HepG2 (cell line): Measurements from ENCODE around the gene FLOT2. TPM values are rescaled to one million over a fixed set of nuclear protein-coding genes. Genes with fewer than 3 reads are reported as not detected.
A peak's percentile ranks its signal among the peaks of the same experiment; 100 is the strongest.

Experiments used
- ATAC-seq: fragments of 200-7000 bp; cut with Tn5 transposase; 3 replicates; pipeline ENCODE4 v1.9.1; 2020; ENCODE audit warnings: mild to moderate bottlenecking, moderate library complexity
- BruUV-seq: library from RNA; stranded (reverse); fragments of 400-500 nt; replicated peaks from 2 replicates; lab custom pipeline; 2021; lab: Mats Ljungman, UMichigan
- CTCF ChIA-PET: fragments of 300-600 bp; formaldehyde crosslinking; extraction: SDS; loops from one replicate; lab custom pipeline; 2021; ENCODE audit warnings: low total read pairs, inconsistent platforms, low intra/inter-chr PET ratio; lab: Yijun Ruan, JAX
- POLR2A ChIA-PET: fragments of 350-600 bp; sonication (Branson Sonifier 250); formaldehyde crosslinking; loops from one replicate; lab custom pipeline; 2020; ENCODE audit warnings: antibody characterized with exemption, inconsistent platforms; lab: Yijun Ruan, JAX
- DNase-seq: peaks from one replicate; pipeline ENCODE4 v3.0.0-alpha.2; 2015; ENCODE audit warnings: low spot score
- FAIRE-seq: peaks from 3 replicates; lab custom pipeline; 2011; peaks lifted over from hg19 to GRCh38; lab: Jason Lieb, UNC
- H2AFZ ChIP-seq: one replicate; pipeline ENCODE4 v1.6.1; 2011; ENCODE audit warnings: low read length, inconsistent platforms
- H3K27ac ChIP-seq: fragments of 300-600 bp; 3 replicates; pipeline ENCODE4 v1.8.0; 2011; ENCODE audit warnings: mixed run types, mild to moderate bottlenecking, mixed read lengths, low read length, inconsistent platforms; ENCODE audit not compliant: insufficient read depth; ENCODE audit errors: extremely low read length
- H3K27me3 ChIP-seq, 2 experiments: fragments of 200-600 bp in 1 of 2; 2 replicates in 1 of 2; 3 replicates in 1 of 2; pipeline versions ENCODE4 v1.6.0 to v1.8.0; 2011; ENCODE audit warnings: low read length in 2 of 2, mild to moderate bottlenecking in 2 of 2, moderate library complexity in 2 of 2, inconsistent platforms in 1 of 2; ENCODE audit not compliant: insufficient read depth in 2 of 2, control insufficient read depth in 1 of 2
- H3K36me3 ChIP-seq, 2 experiments: fragments of 200-600 bp in 1 of 2; replicated peaks in 1 of 2; 2 replicates in 1 of 2; 3 replicates in 1 of 2; pipeline versions ENCODE4 v1.5.1 to v1.8.0; 2011; ENCODE audit warnings: low read length in 2 of 2, inconsistent platforms in 1 of 2; ENCODE audit not compliant: insufficient read depth in 2 of 2, control insufficient read depth in 1 of 2
- H3K4me1 ChIP-seq: 2 replicates; pipeline ENCODE4 v1.5.1; 2012; ENCODE audit warnings: low read length, inconsistent platforms; ENCODE audit not compliant: insufficient read depth
- H3K4me2 ChIP-seq: 2 replicates; pipeline ENCODE4 v1.6.0; 2011; ENCODE audit warnings: low read depth, low read length, inconsistent platforms
- H3K4me3 ChIP-seq, 3 experiments: fragments of 200-600 bp in 1 of 3; sonication (generic), shearing (Covaris generic) in 1 of 3; replicated peaks in 1 of 3; 2 replicates each; pipeline ENCODE4 v1.5.1; 2011 to 2016; ENCODE audit warnings: low read length in 3 of 3, inconsistent platforms in 2 of 3, low read depth in 2 of 3, mild to moderate bottlenecking in 2 of 3, control low read depth in 1 of 3, mixed read lengths in 1 of 3; ENCODE audit not compliant: insufficient read depth in 1 of 3
- H3K79me2 ChIP-seq: one replicate; pipeline ENCODE4 v1.6.1; 2011; ENCODE audit warnings: low read length, inconsistent platforms; ENCODE audit not compliant: insufficient read depth
- H3K9ac ChIP-seq: 2 replicates; pipeline ENCODE4 v1.6.0; 2011; ENCODE audit warnings: mild to moderate bottlenecking, low read depth, low read length, inconsistent platforms; ENCODE audit not compliant: insufficient read depth
- H3K9me3 ChIP-seq: 2 replicates; pipeline ENCODE4 v1.5.1; 2012; ENCODE audit warnings: mild to moderate bottlenecking, low read length
- H4K20me1 ChIP-seq: 2 replicates; pipeline ENCODE4 v1.6.0; 2011; ENCODE audit warnings: inconsistent platforms, mild to moderate bottlenecking, low read length, moderate library complexity; ENCODE audit not compliant: insufficient read depth
- DNMT1 ChIP-seq: sonication (generic); formaldehyde crosslinking; IDR thresholded peaks from 2 replicates; pipeline ENCODE4 v1.5.1; 2020; ENCODE audit warnings: mild to moderate bottlenecking, missing genetic modification reagents
- EHMT2 ChIP-seq: fragments of 200-600 bp; sonication (generic); IDR thresholded peaks from 2 replicates; pipeline ENCODE4 v1.7.0; 2017; ENCODE audit warnings: antibody characterized with exemption, low read depth, low read length, borderline replicate concordance
- ZNF343 ChIP-seq: sonication (generic); formaldehyde crosslinking; IDR thresholded peaks from 2 replicates; pipeline ENCODE4 v1.4.0; 2020; ENCODE audit warnings: mild to moderate bottlenecking, missing genetic modification reagents
- ZNF7 ChIP-seq: IDR thresholded peaks from 2 replicates; pipeline ENCODE4 v1.6.1; 2016; ENCODE audit warnings: missing biosample characterization, missing genetic modification reagents
- ZNF773 ChIP-seq: sonication (generic); formaldehyde crosslinking; IDR thresholded peaks from 2 replicates; pipeline ENCODE4 v1.4.0; 2020; ENCODE audit warnings: missing genetic modification reagents, borderline replicate concordance
- WGBS: methylation state at CpG from one replicate; pipeline ENCODE4 v1.1.6; 2017; ENCODE audit warnings: low lambda C conversion rate; 5-methylcytosine and 5-hydroxymethylcytosine counted together
- in situ Hi-C: cut with HindIII; loops from 2 replicates; pipeline ENCODE4 v1.10.0; 2017; ENCODE audit warnings: low pct_unique_long_range_greater_than_20kb; ENCODE audit not compliant: extremely low pct_ligation_motif_present
- intact Hi-C: fragments of 100-400 bp; cut with micrococcal nuclease; formaldehyde crosslinking; loops from one replicate; pipeline ENCODE4 v1.10.0; 2022; ENCODE audit not compliant: unreplicated experiment
- polyA plus RNA-seq, 8 experiments: library from polyadenylated mRNA; depleted of rRNA in 3 of 8; stranded (reverse) in 7 of 8; unstranded in 1 of 8; fragments of >200 nt; fragmentation: Illumina TruSeq in 4 of 8; extraction: Trizol in 4 of 8; gene quantifications; 2 replicates each; pipeline versions ENCODE4 v1.2.1 to v1.2.3, GENCODE V29; 2011 to 2016; ENCODE audit warnings: low read depth in 4 of 8, missing spikeins in 1 of 8, mixed read lengths in 1 of 8; ENCODE audit not compliant: insufficient read depth in 1 of 8
- total RNA-seq, 5 experiments: library from RNA; depleted of rRNA; stranded (reverse); fragments of >200 nt; fragmentation: Illumina TruSeq; extraction: Trizol; gene quantifications; 2 replicates each; pipeline ENCODE4 v1.2.3, GENCODE V29; 2016; ENCODE audit warnings: low read depth in 1 of 5
- TF ChIP-seq, protein P1 (sequence below): sonication (generic); formaldehyde crosslinking; IDR thresholded peaks from 2 replicates; pipeline ENCODE4 v1.5.0; 2020; ENCODE audit warnings: missing genetic modification reagents
- TF ChIP-seq, protein P2 (sequence below): IDR thresholded peaks from 2 replicates; pipeline ENCODE4 v1.6.1; 2016; ENCODE audit warnings: low read depth
- TF ChIP-seq, protein P3 (sequence below): sonication (generic); formaldehyde crosslinking; conservative IDR thresholded peaks from 2 replicates; pipeline ENCODE4 v1.4.0; 2020; ENCODE audit warnings: missing genetic modification reagents
- TF ChIP-seq, protein P4 (sequence below): sonication (generic); formaldehyde crosslinking; IDR thresholded peaks from 2 replicates; pipeline ENCODE4 v1.4.0; 2020; ENCODE audit warnings: missing genetic modification reagents, mild to moderate bottlenecking, borderline replicate concordance
- TF ChIP-seq, protein P5 (sequence below): sonication (generic); formaldehyde crosslinking; IDR thresholded peaks from 2 replicates; pipeline ENCODE4 v1.4.0; 2020; ENCODE audit warnings: mild to moderate bottlenecking, missing genetic modification reagents

FLOT2 gene
- total and polyA plus RNA-seq, 2 of the 13 experiments (the other 11 are each of a cell fraction or from before 2014, with no cell fraction given) = 54.3 to 54.5 TPM

DNA sequence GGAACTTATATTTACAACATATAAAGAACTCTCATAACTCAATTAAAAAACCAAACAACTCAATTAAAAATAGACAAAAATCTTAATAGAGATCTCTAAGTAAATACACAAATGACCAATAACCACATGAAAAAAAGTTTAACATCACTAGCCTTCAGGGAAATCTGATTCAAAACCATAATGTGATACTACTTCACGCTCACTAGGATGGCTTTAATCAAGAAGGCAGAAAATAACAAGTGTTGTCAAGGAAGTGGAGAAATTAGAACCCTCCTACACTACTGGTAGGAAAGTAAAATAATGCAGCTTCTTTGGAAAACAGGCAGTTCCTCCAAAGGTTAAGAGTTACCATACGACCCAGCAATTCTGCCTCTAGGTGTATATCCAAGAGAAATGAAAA, 45.4 kb upstream of the FLOT2 start:
- intact Hi-C loops (no loop called here), in situ Hi-C loops (no loop called here)
- no peaks in the 10 kb centered on the region for H3K9me3 ChIP-seq
- FAIRE-seq (no peak), DNase-seq (no peak), ATAC-seq (no peak)
- H3K36me3 ChIP-seq = peaks cover 6 to 18% of the 10 kb centered on the region in 2 experiments; a peak in 4 of 5 replicates
- peaks cover 9% of the 10 kb centered on the region; the same call in 1 of the 2 replicates for H4K20me1 ChIP-seq
- H3K79me2 ChIP-seq = peaks cover 96% of the 10 kb centered on the region
- no peak overlapping the region for H3K9ac ChIP-seq
- no peak overlapping the region for H3K4me3 ChIP-seq
- POLR2A ChIA-PET = no interaction called here
- CTCF ChIA-PET = no interaction called here
- H3K4me2 ChIP-seq = no peak overlapping the region
- 99% methylated on average over 2 of the region's 2 CpGs for WGBS
- no peaks in the 10 kb centered on the region for H3K27me3 ChIP-seq
- no peak overlapping the region for H2AFZ ChIP-seq
- BruUV-seq = no TSS peak
- H3K4me1 ChIP-seq = peaks cover 59% of the 10 kb centered on the region
- peak; percentile 79 for TF ChIP-seq ZNF7
- no peak for TF ChIP-seq DNMT1
- H3K27ac ChIP-seq = no peak overlapping the region

DNA sequence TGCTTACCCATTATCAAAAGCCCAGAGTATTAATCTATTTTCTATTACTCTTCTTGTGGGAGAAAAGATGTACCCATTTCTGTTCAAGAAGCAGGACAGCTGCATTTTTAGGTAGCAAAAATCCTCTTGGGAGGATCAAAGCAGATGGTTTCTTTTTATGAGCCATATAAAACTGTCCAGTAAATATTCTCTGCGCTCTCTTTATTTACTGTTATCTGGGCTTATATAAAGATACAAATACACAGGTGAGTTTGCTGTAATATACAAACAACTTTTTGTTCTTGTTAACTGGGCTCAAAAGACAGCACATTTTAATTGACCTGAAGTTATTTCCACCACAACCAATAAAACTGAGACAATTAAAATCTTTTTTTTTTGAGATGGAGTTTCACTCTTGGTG, 43.7 kb upstream of the FLOT2 start:
- no peak for FAIRE-seq
- Histone ChIP-seq H3K4me1 (peaks cover 59% of the 10 kb centered on the region), H3K4me3 (no peak overlapping the region), H3K27ac (no peak overlapping the region), H3K4me2 (no peak overlapping the region), H3K36me3 (peaks cover 6 to 18% of the 10 kb centered on the region in 2 experiments; a peak in 4 of 5 replicates), H3K9me3 (no peaks in the 10 kb centered on the region), H4K20me1 (peaks cover 25% of the 10 kb centered on the region), H3K9ac (no peak overlapping the region), H2AFZ (no peak overlapping the region), H3K27me3 (no peaks in the 10 kb centered on the region), H3K79me2 (peaks cover 96% of the 10 kb centered on the region)
- 100% methylated on average over 1 of the region's 1 CpG for WGBS
- ChIA-PET CTCF (no interaction called here), POLR2A (interaction anchor here (0.9 kb wide), 1 partner anchor 8 kb away, joined by 3 read pairs; no protein-coding TSS in a partner anchor)
- ATAC-seq = no peak
- no peak for DNase-seq
- intact Hi-C loops = no loop called here
- in situ Hi-C loops = no loop called here
- no TSS peak for BruUV-seq
- TF ChIP-seq, protein P1, sequence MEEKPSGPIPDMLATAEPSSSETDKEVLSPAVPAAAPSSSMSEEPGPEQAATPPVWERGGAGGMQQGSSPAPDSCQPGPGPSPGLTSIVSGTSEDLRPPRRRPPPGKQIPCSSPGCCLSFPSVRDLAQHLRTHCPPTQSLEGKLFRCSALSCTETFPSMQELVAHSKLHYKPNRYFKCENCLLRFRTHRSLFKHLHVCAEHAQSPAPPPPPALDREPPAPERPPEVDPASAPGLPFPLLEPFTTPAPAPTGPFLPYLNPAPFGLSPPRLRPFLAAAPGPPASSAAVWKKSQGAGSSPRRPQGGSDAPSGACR (CRISPR knock-in tag) = no peak
- TF ChIP-seq, protein P2, sequence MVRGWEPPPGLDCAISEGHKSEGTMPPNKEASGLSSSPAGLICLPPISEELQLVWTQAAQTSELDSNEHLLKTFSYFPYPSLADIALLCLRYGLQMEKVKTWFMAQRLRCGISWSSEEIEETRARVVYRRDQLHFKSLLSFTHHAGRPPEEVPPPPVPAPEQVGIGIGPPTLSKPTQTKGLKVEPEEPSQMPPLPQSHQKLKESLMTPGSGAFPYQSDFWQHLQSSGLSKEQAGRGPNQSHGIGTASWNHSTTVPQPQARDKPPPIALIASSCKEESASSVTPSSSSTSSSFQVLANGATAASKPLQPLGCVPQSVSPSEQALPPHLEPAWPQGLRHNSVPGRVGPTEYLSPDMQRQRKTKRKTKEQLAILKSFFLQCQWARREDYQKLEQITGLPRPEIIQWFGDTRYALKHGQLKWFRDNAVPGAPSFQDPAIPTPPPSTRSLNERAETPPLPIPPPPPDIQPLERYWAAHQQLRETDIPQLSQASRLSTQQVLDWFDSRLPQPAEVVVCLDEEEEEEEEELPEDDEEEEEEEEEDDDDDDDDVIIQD (CRISPR knock-in tag) = no peak
- TF ChIP-seq, protein P3, sequence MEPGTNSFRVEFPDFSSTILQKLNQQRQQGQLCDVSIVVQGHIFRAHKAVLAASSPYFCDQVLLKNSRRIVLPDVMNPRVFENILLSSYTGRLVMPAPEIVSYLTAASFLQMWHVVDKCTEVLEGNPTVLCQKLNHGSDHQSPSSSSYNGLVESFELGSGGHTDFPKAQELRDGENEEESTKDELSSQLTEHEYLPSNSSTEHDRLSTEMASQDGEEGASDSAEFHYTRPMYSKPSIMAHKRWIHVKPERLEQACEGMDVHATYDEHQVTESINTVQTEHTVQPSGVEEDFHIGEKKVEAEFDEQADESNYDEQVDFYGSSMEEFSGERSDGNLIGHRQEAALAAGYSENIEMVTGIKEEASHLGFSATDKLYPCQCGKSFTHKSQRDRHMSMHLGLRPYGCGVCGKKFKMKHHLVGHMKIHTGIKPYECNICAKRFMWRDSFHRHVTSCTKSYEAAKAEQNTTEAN (CRISPR knock-in tag) = no peak
- TF ChIP-seq, protein P4, sequence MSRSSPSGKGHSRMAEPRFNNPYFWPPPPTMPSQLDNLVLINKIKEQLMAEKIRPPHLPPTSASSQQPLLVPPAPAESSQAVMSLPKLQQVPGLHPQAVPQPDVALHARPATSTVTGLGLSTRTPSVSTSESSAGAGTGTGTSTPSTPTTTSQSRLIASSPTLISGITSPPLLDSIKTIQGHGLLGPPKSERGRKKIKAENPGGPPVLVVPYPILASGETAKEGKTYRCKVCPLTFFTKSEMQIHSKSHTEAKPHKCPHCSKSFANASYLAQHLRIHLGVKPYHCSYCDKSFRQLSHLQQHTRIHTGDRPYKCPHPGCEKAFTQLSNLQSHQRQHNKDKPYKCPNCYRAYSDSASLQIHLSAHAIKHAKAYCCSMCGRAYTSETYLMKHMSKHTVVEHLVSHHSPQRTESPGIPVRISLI (CRISPR knock-in tag) = no peak
- TF ChIP-seq ZNF773 (no peak), EHMT2 (no peak), ZNF343 (no peak)
- TF ChIP-seq, protein P5, sequence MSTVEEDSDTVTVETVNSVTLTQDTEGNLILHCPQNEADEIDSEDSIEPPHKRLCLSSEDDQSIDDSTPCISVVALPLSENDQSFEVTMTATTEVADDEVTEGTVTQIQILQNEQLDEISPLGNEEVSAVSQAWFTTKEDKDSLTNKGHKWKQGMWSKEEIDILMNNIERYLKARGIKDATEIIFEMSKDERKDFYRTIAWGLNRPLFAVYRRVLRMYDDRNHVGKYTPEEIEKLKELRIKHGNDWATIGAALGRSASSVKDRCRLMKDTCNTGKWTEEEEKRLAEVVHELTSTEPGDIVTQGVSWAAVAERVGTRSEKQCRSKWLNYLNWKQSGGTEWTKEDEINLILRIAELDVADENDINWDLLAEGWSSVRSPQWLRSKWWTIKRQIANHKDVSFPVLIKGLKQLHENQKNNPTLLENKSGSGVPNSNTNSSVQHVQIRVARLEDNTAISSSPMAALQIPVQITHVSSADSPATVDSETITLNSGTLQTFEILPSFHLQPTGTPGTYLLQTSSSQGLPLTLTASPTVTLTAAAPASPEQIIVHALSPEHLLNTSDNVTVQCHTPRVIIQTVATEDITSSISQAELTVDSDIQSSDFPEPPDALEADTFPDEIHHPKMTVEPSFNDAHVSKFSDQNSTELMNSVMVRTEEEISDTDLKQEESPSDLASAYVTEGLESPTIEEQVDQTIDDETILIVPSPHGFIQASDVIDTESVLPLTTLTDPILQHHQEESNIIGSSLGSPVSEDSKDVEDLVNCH (CRISPR knock-in tag) = no peak
